ENCODE data around the gene BMP2. TPM values are rescaled to one million over a fixed set of nuclear protein-coding genes. Genes with fewer than 3 reads are reported as not detected.

Gene BMP2
- total RNA-seq, 1 donor from 2014 or later = 14.5 TPM

DNA sequence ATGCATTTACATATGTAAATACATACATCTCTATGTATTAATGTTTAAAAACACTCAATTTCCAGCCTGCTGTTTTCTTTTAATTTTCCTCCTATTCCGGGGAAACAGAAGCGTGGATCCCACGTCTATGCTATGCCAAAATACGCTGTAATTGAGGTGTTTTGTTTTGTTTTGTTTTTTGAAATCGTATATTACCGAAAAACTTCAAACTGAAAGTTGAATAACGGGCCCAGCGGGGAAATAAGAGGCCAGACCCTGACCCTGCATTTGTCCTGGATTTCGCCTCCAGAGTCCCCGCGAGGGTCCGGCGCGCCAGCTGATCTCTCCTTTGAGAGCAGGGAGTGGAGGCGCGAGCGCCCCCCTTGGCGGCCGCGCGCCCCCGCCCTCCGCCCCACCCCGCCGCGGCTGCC is 355 bp upstream of the BMP2 start:
- DNase-seq (ENCODE audit: low read depth in 2 of 2) = no peak

DNA sequence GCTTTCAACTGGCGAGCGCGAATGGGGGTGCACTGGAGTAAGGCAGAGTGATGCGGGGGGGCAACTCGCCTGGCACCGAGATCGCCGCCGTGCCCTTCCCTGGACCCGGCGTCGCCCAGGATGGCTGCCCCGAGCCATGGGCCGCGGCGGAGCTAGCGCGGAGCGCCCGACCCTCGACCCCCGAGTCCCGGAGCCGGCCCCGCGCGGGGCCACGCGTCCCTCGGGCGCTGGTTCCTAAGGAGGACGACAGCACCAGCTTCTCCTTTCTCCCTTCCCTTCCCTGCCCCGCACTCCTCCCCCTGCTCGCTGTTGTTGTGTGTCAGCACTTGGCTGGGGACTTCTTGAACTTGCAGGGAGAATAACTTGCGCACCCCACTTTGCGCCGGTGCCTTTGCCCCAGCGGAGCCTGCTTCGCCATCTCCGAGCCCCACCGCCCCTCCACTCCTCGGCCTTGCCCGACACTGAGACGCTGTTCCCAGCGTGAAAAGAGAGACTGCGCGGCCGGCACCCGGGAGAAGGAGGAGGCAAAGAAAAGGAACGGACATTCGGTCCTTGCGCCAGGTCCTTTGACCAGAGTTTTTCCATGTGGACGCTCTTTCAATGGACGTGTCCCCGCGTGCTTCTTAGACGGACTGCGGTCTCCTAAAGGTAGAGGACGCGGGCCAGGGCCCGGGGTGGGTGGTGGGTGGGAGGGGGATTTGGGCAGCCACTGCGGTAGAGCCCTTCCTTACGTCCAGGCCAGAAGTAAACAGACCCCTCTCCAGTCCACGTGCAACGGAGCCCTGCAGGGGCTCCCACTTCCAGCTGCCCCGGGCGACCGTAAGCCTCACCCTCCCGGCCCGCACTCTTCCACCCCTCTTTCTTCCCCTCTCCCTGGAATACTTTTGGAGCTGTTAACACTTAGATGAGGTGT is 998 bp downstream of the BMP2 start:
- peak in 1 of 2 donors; percentile 48 for DNase-seq (ENCODE audit: low read depth in 2 of 2)

DNA sequence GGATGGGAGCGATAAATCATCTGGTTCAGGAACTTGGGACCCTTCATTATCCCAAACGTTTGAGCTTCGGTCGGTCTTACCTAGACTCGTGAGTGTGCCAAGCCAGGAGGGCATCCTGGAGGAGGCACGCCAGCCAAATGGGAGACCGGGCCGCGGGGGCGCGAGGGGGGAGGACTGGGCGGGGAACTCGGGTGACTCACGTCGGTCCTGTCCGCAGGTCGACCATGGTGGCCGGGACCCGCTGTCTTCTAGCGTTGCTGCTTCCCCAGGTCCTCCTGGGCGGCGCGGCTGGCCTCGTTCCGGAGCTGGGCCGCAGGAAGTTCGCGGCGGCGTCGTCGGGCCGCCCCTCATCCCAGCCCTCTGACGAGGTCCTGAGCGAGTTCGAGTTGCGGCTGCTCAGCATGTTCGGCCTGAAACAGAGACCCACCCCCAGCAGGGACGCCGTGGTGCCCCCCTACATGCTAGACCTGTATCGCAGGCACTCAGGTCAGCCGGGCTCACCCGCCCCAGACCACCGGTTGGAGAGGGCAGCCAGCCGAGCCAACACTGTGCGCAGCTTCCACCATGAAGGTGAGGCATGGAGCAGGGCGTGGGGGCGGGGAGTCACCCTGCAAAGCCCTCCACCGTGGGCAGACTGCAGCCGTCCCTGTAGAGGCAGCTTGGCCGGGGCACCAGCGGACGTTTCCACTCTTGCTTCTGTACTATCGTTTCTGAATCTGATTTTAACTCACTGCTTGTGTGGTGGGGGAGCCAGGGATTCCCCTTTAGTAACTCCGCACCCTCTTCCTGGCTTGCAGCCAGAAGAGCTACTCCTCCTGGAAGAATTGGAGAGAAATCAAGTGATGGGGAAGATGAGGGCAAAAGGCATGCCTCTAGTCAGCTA is 2.7 kb downstream of the BMP2 start:
- DNase-seq (ENCODE audit: low read depth in 2 of 2) = peak; percentile 54 to 73

DNA sequence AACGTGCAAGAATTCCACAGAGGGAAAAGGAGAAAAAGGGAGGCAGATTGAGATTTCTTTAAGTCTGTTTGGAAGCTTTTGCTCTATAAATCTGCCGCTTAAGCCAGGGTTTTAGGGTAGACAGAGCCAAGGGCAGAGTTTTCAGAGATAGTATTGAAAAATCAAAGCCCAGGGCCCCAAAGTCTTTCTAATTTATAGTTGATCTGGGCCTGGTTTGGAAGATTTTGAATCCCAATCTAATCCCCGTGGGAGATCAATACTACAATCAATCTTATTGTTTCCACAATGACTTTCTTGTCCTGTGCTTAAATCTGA is 3.3 kb downstream of the BMP2 start:
- DNase-seq (ENCODE audit: low read depth in 2 of 2) = no peak

DNA sequence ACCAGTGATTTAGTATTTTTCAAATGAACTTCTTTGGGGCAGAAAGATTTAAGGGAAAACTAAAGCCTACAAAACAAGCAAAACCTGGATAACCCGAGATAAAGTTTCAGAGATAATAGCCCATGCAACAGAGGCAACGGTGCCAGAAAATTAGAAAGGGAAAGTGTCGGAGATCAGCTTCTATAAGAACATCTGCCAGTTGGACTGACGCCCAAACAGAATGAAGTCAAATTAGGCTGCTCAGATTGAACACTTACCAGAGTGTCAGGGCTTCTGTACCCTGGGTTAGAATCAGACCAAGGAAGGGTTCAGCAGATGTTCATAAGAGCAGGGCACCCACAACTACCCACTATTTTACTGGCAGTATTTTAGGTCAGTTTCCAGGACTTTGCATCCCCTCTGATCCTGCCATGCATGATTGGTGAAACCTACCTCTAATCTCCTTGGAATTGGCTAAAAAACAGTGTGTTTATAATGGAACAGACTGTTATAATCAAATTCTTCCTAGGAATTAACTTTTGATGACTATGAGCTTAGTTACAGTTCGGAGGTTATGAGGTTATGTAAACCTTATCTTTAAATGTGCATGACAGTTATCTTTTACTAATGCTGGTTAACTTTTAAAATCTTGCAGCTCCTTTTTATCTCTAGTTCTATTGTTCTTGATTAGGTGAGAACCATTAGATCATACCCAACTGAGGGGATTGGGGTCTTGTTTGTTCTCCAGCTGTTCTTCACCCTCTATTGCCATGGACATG is 13.1 kb downstream of the BMP2 start:
- DNase-seq (ENCODE audit: low read depth in 2 of 2) = no peak

DNA sequence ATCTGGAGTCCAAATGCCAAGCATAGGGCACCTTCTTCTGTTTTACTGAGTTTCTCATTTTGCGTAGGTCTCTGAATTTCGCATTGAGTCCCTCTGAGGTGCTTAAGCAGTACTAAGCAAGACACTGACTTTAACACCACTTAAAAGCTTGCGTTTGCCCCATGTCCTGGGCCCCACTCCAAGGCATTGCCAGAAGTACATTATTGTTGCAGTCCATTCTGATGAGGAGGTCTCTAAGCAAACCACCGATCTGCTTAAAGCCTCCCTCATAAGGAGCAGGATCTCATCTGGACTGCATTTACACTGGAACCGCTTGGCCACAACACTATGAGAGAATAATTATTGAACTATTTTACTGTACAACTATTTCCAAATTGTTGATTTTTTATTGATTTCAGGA is 16.3 kb downstream of the BMP2 start:
- DNase-seq (ENCODE audit: low read depth in 2 of 2) = no peak

DNA sequence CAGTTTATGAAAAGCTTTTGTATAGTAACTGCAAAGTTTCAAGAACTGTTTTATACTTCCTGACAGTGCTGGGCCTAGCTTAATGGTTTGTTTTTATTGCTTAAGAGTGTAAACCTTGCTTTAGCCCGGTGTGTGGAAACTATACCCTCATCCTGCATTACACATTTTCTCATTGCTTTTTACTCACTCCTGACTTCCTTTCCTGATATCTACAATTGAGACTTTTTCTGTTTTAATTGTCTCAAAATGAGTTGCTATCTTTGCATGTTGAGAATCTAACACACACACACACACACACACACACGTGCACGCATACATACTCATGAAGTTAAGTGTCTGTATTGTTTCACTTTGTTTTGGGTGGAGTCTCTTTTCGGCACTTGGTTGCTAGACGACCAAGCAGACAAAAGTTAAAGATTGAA is 16.7 kb downstream of the BMP2 start:
- DNase-seq (ENCODE audit: low read depth in 2 of 2) = peak in 1 of 2 donors; percentile 56

DNA sequence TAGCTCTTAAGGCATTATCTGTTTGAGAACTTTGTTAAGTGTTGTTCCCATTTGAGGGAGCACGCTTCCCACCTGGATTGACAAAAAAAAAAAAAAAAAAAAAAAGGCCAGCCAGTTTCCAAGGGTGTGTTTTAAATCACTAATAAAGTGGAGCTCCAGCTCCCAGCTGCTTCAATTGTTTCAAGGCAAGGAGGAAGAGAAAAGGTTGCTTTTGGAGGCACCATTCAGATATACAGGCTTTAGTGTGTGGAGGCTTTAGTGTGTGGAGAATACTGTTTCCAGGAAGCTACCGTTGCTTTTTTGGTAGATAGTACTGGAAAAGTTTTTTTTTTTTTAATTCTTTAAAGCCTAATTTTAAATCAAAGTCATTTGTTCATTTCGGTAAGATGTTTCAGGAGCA is 17.3 kb downstream of the BMP2 start:
- no peak for DNase-seq (ENCODE audit: low read depth in 2 of 2)

DNA sequence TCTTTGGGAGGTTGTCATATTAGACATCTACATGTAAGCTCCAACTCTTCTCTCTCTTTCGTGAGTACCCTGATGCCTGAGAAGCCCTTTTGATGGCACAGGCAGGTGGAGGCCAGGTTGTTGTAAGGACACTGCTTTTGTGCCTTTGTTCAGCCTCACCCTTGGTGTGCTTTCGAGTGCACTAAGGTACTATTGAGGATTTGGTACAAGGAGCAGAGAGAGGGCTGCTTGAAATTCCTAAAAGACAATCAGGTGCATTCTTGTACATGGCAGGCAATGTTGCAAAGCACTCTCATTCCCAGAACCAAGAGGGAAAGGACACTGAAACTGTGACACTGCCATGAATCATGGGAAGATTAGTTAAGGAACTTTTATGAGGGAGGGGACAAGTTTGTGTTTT is 19.1 kb downstream of the BMP2 start:
- no peak for DNase-seq (ENCODE audit: low read depth in 2 of 2)

DNA sequence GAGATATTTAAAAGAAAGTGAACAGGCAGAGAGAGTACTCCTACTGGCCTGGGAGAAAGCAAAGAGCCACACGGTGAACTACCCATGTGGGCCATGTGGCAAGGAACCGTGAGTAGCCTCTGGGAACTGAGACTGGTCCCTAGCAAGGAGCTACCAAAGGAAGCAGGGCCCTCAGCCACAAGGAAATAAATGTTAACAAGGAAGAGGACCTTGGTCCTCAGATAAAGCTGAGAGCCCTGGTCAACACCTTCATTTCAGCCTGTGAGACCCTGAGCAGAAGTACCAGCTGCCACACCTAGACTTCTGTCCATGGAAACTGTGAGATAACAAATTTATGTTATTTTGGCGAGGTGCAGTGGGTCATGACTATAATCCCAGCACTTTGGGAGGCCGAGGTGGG is 25.3 kb downstream of the BMP2 start:
- no peak for DNase-seq (ENCODE audit: low read depth in 2 of 2)

DNA sequence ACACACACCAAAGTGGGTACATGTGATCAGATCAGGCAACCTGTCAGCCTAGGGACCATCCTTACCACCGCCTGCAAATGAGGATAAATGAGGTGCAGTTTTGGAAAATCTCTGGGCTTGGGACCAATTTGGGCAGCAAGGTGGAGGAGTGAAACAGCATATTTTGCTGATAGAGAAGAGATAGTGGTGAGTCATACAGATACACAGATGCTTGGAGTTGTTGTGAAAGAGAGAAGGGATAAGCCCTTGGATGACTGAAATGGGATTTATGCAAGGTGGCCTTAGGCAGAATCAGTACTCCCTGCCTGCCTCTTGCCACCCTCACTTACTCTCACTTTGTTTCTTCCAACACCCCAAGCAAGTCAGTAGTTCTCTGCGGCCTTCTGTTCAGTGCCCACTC is 34.7 kb downstream of the BMP2 start:
- DNase-seq (ENCODE audit: low read depth in 2 of 2) = no peak

DNA sequence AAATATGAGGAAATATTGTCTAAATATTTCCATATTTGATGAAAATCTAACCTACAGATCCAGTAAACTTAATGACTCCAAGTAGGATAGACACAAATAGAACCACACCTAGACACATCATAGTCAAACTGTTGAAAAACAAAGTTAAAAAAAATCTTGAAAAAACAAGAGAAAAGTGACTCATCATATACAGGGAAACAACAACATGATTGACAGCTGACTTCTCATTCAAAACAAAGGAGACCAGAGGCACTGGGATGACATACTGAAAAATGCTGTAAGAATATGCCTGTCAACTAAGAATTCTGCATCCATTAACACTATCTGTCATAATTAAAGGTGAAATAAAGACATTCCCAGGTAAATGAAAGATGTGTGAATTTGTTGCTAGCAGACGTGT is 38.8 kb downstream of the BMP2 start:
- no peak for DNase-seq (ENCODE audit: low read depth in 2 of 2)

DNA sequence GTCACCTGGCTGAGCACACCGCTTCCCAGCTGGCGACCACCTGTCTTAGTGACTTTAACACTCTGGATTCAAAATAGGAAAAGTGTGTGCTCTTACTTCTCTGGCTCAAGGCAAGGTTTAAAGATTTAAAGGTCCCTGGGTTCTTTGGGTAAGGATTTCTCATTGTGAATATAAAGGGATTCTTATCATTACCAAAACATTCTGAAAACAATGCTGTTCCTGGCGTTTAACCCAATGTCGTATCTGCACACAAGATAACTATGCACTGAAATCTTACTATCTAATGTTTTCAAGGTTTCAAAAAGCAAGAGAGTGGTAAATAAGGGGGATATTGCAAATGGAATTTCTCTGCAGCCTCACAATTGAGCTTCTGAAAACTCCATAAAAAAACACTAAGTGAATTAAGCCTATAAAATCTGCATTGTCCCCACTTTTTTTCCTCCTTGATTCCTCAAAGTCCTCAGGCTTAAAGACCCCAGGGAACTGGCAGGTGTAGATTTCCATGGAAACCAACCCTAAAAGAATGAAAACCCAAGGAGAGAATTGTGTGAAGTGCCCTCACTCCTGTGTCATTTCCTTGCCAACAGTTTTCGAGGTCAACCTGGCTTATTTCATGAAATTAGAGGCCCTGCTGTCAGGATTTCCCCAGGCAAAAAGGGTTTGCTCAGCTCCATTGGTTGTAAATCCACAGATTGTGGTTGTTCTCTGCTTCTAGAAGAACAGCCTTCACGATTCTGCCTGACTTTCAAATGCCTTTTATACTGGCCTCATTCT is 44.0 kb downstream of the BMP2 start:
- no peak for DNase-seq (ENCODE audit: low read depth in 2 of 2)

DNA sequence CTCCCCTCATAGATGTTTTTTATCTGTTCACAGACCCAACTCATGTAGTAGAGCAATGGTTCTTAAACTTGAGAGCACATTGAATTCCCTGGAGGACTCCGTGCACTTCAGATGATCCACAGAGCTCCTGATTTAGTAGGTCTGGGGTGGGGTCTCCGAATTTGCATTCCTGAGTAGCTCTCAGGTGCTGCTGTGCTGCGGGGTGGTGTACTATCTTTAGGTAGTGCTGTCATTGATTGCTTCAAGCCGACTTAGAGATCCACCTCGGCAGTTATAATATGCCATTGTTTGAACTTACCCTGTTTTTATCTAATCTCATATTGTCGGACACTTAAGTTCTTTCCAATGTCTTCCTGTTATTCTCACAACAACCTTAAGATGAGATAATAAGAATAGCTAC is 45.0 kb downstream of the BMP2 start:
- DNase-seq (ENCODE audit: low read depth in 2 of 2) = no peak

DNA sequence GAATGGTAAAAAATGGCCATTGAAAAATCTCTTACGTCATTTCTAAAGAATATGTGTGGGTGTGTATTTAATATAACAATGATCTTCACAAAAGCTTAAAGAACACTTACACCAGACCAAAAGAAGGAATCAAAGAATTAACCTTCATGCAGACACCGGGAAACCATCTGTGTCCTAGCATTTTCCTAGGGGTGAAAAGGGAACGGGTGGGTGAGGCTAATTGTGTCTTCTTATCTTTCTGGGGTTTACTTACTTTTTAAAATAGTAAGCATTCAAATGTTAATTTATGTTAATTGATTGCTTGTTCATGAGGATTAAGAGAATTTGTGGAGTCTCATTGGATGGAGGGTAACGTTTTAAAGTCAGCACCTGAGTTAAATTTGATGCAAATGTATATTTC is 47.5 kb downstream of the BMP2 start:
- DNase-seq (ENCODE audit: low read depth in 2 of 2) = no peak

DNA sequence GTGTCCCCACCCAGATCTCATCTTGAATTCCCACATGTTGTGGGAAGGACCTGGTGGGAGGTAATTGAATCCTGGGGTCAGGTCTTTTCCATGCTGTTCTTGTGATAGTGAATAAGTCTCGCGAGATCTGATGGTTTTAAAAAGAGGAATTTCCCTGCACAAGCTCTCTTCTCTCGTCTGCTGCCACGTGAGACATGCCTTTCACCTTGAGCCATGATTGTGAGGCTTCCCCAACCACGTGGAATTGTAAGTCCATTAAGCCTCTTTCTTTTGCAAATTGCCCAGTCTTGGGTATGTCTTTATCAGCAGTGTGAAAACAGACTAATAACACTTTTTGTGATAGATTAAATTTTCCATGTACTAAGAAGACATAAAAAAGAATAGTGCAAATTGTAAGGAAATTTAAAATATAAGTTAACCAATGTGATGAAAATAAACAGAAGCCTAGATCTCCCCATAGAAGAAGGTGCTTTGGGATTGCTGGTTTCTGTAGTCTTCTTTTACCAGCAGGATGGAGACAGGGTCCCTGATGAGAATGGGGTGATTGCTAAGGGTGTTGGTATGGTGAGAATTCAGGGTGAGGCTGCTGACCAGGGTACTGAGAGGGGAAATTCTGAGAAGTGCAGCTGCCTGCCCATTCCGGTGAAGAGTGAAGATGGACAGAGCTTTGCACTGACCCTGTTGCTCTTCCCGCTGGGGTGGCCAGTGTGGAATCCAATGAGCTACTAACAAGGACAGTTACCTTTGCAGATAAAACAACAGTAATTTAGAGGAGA is 50.7 kb downstream of the BMP2 start:
- no peak for DNase-seq (ENCODE audit: low read depth in 2 of 2)

DNA sequence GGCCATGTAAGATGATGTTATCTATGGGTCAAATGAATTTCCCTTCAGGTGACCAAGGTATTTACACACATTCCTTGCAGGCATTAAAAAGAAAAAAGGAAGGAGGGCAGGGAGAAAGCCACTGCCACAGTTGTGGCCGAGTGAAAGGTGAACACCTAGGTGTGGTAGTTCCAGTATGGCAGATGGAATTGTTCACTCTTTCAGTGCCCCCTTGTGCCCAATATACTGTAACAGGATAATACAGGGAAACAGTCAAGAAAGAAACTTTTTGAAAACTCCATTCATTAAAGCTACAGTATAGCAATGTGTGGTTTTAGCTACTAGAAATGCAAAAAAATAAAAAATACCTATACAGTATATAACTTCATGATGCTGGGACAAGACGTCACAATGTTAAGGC is 52.1 kb downstream of the BMP2 start:
- peak; percentile 4 to 68 for DNase-seq (ENCODE audit: low read depth in 2 of 2)

DNA sequence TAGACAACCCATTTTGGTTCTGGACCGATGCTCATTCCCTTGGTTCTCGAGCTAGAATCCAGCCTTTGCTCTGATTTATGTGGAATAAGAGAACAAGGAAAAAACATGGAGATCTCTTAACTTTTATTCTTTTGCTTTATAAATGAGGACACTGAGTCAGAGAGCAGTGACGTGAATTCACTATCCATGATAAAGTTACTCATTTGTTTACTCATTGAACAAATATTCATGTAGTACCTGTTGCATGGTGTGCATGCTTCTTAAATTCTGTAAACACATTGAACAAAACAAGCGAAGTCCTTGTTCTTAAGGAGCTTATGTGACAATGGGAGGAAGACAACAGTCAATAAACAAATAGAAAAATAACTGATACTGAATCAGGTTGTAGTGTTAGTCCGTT is 56.9 kb downstream of the BMP2 start:
- no peak for DNase-seq (ENCODE audit: low read depth in 2 of 2)

DNA sequence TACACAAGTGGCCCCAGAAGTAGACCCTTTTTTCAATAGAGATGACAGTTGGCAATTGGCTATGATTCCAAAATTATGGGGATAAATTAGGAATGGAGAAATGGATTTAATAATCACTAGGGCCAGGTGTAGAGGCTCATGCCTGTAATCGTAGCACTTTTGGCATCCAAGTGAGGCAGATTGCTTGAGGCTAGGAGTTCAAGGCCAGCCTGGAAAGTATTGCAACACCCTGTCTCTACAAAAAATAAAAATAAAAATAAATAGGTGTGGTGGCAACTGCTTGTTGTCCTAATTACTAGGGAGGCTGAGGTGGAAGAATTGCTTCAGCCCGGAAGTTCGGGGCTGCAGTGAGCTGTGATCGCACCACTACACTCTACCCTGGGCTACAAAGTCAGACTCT is 60.0 kb downstream of the BMP2 start:
- no peak for DNase-seq (ENCODE audit: low read depth in 2 of 2)

DNA sequence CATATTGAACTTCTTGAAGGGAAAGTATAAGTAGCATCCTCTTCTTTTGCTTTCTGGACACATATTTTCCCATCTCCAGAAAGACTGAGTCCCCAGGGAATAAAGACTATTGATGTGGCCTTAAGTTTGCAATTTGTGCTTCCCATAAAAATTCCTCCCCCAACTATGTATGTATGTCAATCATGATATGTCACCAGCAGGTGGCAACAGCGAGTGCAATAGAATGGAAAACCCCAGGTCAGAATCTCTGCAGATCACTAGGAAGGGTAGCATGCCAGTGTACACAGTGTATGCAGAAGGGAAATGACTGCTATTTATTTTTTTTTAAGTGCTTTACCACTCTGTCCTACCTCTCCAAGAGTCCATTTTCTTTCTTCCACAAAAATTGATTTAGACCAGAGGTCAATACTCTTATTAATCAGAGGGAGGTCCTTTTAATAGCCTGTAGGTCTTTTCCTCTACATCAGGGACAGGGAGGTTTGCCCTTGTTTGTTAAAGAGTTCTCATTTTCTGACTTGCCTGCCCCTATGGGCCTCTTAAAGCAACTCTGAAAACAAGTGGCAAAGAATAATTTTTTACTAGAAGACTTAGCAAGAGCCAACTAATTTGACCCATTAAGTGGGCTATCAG is 61.4 kb downstream of the BMP2 start:
- peak; percentile 64 to 86 for DNase-seq (ENCODE audit: low read depth in 2 of 2)
